Esophagus squamous epithelium (tissue), 5 donors: ENCODE data around the gene LAP3. TPM values are rescaled to one million over a fixed set of nuclear protein-coding genes. Genes with fewer than 3 reads are reported as not detected.

Experiments
- DNase-seq: peaks from one replicate; lab custom pipeline; 2025; lab: John Stamatoyannopoulos, UW
- H3K27ac ChIP-seq, 4 donors: fragments of 200-600 bp; sonication (generic); one replicate each; pipeline ENCODE4 v1.5.1; 2016 to 2019; ENCODE audit warnings: mild to moderate bottlenecking in 1 of 4
- H3K27me3 ChIP-seq, 4 donors: fragments of 200-600 bp; sonication (generic); 1 replicate in 3 of 4; 2 replicates in 1 of 4; pipeline versions ENCODE4 v1.5.1 to v1.6.0; 2017 to 2021; ENCODE audit warnings: antibody characterized with exemption in 1 of 4
- H3K36me3 ChIP-seq, 3 donors: fragments of 200-600 bp; sonication (generic); one replicate each; pipeline ENCODE4 v1.5.1; 2016 to 2019
- H3K4me1 ChIP-seq, 3 donors: fragments of 200-600 bp; sonication (generic); one replicate each; pipeline ENCODE4 v1.5.1; 2017 to 2019
- H3K4me3 ChIP-seq, 4 donors: fragments of 200-600 bp; sonication (generic); 1 replicate in 3 of 4; 2 replicates in 1 of 4; pipeline ENCODE4 v1.5.1; 2016 to 2019; ENCODE audit warnings: mild to moderate bottlenecking in 2 of 4, moderate library complexity in 1 of 4
- H3K9me3 ChIP-seq, 3 donors: fragments of 200-600 bp; sonication (generic); one replicate each; pipeline ENCODE4 v1.5.1; 2016 to 2019
- POLR2A ChIP-seq, 4 donors: fragments of 450-650 bp; IDR thresholded peaks; one replicate each; pipeline ENCODE4 v1.6.1; 2017; ENCODE audit warnings: antibody characterized with exemption in 4 of 4, mild to moderate bottlenecking in 4 of 4, moderate library complexity in 3 of 4
- WGBS, 2 donors: methylation state at CpG; one replicate each; pipeline ENCODE4 v1.1.5; 2018; 5-methylcytosine and 5-hydroxymethylcytosine counted together
- intact Hi-C: fragments of 100-400 bp; cut with DNase I; formaldehyde crosslinking; loops from one replicate; pipeline ENCODE4 v1.15.0; 2022
- total RNA-seq, 4 donors: library from RNA; depleted of rRNA; stranded (reverse); fragments of >200 nt; gene quantifications; one replicate each; pipeline ENCODE4 v1.1.0, GENCODE V29; 2016
- TF ChIP-seq, protein P1 (sequence below), 6 experiments: fragments of 450-650 bp in 4 of 6; fragments of 200-600 bp in 2 of 6; sonication (generic) in 2 of 6; IDR thresholded peaks; one replicate each; pipeline ENCODE4 v1.5.1; 2016 to 2019; ENCODE audit warnings: antibody characterized with exemption in 6 of 6, mild to moderate bottlenecking in 4 of 6, moderate library complexity in 4 of 6
- donor health status: DM: yes; HTN: yes; CAD: no.

Gene LAP3
- total RNA-seq, 4 donors from 2014 or later: 30.2 to 80.5 (median 54.6) TPM

DNA sequence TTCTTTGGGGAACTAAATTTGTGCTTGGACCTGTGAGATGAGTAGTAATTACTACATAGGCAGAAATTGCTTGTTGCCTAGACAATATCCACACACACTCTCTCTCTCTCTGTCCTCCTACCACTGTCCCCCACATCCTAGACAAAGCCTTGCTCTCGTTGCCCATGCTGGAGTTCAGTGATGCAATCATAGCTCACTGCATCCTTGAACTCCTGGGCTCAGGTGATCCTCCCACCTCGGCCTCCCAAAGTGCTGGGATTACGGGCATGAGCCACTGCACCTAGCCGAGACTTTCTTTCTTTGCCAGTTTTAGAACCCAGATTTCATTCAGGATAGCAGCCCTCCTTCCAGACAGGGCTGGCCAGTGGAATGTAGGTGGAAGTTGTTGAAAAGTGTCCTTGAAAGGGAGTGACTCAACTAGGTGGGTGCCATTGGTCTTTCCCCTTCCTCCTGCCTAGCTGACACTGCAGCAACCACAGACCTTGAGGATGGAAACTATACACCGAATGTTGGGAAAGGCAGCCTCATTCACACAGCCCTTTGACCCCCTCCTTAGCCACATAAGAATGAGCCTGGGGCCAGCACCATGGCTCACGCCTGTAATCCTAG, 16.8 kb upstream of the LAP3 start:
- Histone ChIP-seq H3K4me1 (no peaks in the 10 kb centered on the region), H3K27ac (no peak overlapping the region), H3K9me3 (no peaks in the 10 kb centered on the region), H3K4me3 (no peak overlapping the region), H3K27me3 (peaks cover 0 to 5% (median 0%) of the 10 kb centered on the region in 4 donors), H3K36me3 (no peaks in the 10 kb centered on the region)
- WGBS, 2 donors: 73 to 84% methylated on average over 4 to 5 of the region's 6 CpGs
- DNase-seq: no peak
- intact Hi-C loops: no loop called here
- TF ChIP-seq, protein P1, sequence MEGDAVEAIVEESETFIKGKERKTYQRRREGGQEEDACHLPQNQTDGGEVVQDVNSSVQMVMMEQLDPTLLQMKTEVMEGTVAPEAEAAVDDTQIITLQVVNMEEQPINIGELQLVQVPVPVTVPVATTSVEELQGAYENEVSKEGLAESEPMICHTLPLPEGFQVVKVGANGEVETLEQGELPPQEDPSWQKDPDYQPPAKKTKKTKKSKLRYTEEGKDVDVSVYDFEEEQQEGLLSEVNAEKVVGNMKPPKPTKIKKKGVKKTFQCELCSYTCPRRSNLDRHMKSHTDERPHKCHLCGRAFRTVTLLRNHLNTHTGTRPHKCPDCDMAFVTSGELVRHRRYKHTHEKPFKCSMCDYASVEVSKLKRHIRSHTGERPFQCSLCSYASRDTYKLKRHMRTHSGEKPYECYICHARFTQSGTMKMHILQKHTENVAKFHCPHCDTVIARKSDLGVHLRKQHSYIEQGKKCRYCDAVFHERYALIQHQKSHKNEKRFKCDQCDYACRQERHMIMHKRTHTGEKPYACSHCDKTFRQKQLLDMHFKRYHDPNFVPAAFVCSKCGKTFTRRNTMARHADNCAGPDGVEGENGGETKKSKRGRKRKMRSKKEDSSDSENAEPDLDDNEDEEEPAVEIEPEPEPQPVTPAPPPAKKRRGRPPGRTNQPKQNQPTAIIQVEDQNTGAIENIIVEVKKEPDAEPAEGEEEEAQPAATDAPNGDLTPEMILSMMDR (IDR thresholded peaks at IDR 0.05): no peak
- no peak for TF ChIP-seq POLR2A (IDR thresholded peaks at IDR 0.05)

DNA sequence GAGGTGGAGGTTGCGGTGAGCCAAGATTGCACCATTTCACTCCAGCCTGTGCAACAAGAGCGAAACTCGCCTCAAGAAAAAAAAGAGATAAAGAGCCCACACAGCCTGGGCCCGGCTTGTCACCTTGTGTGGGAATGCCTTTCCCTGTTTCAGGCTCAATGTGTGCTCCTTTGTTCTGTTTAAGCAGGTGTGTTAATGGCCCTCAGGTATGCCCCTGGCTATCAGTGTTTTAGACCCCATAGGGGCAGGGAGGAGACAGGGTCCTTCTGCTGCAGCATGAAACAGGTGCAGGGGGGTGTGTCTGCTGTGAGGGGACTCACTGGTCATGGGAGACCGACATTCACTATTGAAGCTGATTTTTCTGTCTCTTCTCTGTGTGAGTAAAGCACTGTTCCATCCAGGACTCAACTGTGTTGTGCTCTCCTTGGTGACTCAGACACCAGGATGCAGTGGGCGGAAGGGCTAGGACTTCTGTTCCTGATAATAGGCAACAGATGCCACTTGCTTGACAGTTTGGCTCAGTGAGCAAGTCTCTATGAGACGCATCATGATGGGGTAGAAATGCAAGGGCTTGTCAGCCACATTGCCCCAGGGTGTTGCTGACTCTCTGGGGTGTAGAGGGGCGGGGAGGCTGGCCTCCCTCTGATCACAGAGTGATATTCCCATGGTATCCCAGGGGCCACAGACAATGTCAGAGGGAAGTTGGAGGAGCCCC, 15.6 kb upstream of the LAP3 start:
- Histone ChIP-seq H3K27ac (no peak overlapping the region), H3K27me3 (no peaks in the 10 kb centered on the region), H3K36me3 (no peaks in the 10 kb centered on the region), H3K4me3 (no peak overlapping the region), H3K9me3 (no peaks in the 10 kb centered on the region), H3K4me1 (no peaks in the 10 kb centered on the region)
- TF ChIP-seq POLR2A (IDR thresholded peaks at IDR 0.05): no peak
- TF ChIP-seq, protein P1 (IDR thresholded peaks at IDR 0.05): no peak
- WGBS, 2 donors: 58 to 75% methylated on average over 7 to 8 of the region's 8 CpGs
- DNase-seq: no peak
- intact Hi-C loops: no loop called here

- intact Hi-C loops: no loop called here
- H3K27me3 ChIP-seq: no peaks in the 10 kb centered on the region
- WGBS, 2 donors: 63 to 80% methylated on average over 1 of the region's 1 CpG
These were observed 14.8 kb upstream of the LAP3 start for GRCh38 chr4:17562157-17562556.

GRCh38 chr4:17565846-17566245, 11.2 kb upstream of the LAP3 start:
- Histone ChIP-seq H3K4me3 (no peak overlapping the region), H3K36me3 (no peaks in the 10 kb centered on the region), H3K4me1 (no peaks in the 10 kb centered on the region), H3K9me3 (no peaks in the 10 kb centered on the region), H3K27ac (no peak overlapping the region), H3K27me3 (no peaks in the 10 kb centered on the region)
- intact Hi-C loops: no loop called here
- 80 to 96% methylated on average over 3 of the region's 3 CpGs for WGBS, 2 donors
- no peak for TF ChIP-seq POLR2A (IDR thresholded peaks at IDR 0.05)
- TF ChIP-seq, protein P1 (IDR thresholded peaks at IDR 0.05): no peak
- DNase-seq: no peak

More at GRCh38 chr4:17562157-17562556, 14.8 kb upstream of the LAP3 start:
- no peak for TF ChIP-seq POLR2A (IDR thresholded peaks at IDR 0.05)
- TF ChIP-seq, protein P1 (IDR thresholded peaks at IDR 0.05): no peak
- Histone ChIP-seq H3K9me3 (no peaks in the 10 kb centered on the region), H3K4me1 (no peaks in the 10 kb centered on the region), H3K27ac (no peak overlapping the region), H3K36me3 (no peaks in the 10 kb centered on the region), H3K4me3 (no peak overlapping the region)
- DNase-seq: no peak

GRCh38 chr4:17567271-17567670, 9.7 kb upstream of the LAP3 start:
- Histone ChIP-seq H3K27ac (no peak overlapping the region), H3K27me3 (no peaks in the 10 kb centered on the region), H3K9me3 (no peaks in the 10 kb centered on the region), H3K4me1 (no peaks in the 10 kb centered on the region), H3K4me3 (no peak overlapping the region), H3K36me3 (no peaks in the 10 kb centered on the region)
- intact Hi-C loops: no loop called here
- TF ChIP-seq POLR2A (IDR thresholded peaks at IDR 0.05): no peak
- TF ChIP-seq, protein P1 (IDR thresholded peaks at IDR 0.05): no peak
- WGBS, 2 donors: 74 to 79% methylated on average over 2 of the region's 2 CpGs
- DNase-seq: no peak
